NCI-H1436 treated with DMSO at 0.1 percent for 48 hours (cell line): ENCODE results near the gene AOAH.
"Not testable (repeated sequence)": the region's sequence is repeated elsewhere in the genome, so short reads cannot be mapped to it uniquely, and the experiment has no call there.

Experiments
- DNase-seq: peaks from one replicate; lab custom pipeline; 2025; lab: John Stamatoyannopoulos, UW

The AOAH gene

DNA sequence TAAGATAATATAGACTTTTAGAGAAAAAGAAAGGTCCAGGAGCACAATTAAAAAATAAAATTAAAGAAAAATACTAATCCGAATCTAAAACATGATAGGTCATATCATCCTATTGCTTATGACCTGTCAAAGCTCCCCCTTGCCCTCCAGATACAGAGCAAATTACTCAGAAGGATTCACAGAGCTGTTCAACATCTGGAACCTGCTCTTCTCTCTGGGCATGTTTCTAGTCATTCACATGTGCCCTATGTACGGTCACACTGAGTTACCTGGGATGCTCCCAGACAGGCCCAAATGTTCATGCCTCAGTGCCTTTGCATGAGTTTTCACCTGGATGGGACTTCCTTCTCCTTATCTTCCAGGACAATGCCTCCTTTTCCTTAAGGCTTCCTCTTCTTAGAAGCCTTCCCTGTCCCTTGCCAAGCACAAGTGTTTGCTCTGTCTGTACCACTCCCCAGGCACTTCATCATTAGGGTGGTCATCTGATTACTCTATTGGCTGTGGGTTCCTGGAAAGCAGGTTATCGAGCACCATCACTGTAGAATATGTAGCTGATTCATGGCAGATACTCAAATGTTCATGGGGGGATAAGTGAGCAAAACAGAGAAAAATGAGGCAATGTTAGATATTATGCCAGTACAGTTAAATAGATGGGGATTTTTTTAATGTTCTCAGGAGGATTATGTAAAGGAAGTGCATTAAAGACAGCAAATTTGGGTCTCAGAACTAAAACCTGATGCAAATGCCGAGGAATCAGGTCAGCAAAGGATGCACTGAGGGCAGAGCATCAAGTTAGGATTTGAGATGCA lies 12.0 kb upstream of the AOAH start:
- DNase-seq, result no peak

DNA sequence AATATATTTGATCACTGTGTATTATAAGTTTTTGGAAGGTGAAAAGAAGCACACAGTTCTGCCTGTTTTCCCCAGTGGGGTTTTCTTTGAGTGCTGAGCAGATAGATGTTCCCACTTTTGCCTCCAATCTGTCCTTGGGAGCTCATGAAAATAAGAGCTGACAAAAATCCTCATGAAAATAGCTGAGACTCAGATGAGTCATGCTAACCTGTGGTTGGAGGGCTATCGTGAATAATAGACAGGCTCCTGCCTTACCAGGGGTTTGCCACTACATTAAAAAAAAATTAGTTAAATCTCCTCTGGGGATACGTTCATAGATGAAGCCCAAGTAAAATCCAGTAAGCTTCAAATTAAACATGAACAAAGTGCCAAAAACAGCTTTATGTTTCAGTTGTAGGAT lies 10.9 kb upstream of the AOAH start:
- no peak for DNase-seq

DNA sequence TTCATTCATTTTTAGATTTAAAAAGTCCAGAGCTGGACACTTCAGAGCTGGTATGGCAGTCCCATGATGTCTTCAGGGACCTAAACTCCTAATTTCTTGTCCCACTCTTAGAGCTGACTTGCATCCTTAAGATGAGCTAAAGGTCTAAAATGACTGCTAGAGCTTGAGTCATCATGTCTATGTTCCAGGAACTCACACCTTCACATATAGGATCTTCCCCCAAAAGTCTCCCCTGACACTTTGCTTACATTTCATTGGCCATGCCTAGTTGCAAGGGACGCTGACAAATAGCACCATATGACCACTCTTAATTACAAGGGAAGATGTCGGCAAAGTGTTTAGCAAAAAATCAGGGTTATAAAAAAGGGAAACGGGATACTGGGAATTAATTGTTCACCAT lies 10.4 kb upstream of the AOAH start:
- DNase-seq, result no peak

- no peak for DNase-seq
These were observed 9.1 kb upstream of the AOAH start for GRCh38 chr7:36733411-36733810.

DNA sequence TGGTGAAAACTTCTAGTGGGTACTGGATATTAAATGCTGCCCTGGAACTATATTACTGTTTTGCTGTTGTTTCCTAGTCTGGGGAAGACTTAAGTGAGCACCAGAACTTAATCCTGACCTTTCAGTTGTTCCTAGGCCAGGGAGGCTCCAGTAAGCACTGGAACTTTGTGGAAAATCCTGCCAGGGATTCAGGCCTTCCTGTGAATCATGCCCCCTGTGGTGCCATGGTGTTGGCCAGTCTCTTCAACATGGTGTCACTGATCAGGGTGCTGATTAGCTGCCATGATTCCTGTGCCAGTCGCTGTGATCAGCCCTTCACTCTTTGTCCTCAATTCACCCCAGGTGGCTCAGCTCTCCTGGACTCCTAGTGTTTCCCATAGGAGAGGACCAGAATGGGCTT lies 8.5 kb upstream of the AOAH start:
- no peak for DNase-seq

DNA sequence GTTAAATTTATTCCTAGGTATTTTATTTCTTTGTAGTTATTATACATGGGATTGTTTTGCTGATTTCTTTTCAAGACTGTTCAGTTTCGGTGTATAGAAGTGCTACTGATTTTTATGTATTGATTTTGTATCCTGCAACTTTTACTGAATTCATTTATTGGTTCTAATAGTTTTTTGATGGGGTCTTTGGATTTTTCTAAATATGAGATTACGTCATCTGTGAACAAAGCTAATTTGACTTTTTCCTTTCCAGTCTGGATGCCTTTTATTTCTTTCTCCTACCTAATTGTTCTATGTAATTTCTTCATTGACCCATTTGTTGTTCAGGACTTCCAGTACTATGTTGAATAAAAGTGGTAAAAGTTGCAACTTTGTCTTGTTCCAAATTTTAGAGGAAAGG lies 5.8 kb upstream of the AOAH start:
- DNase-seq, result no peak

DNA sequence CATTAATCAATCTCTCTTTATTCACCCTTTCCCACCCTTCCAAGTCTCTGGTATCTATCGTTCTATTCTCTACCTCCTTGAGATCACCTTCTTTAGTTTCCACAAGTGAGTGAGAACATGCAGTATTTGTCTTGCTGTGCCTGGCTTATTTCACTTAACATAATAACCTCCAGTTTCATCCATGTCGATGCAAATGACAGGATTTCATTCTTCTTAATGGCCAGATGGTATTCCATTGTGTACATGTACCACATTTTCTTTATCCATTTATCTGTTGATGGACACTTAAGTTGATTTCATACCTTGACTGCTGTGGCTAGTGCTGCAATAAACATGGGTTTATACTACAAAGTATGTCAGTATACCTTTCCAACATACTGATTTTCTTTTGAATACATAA lies 3.8 kb upstream of the AOAH start:
- no peak for DNase-seq

GRCh38 chr7:36726806-36727503 lies 2.7 kb upstream of the AOAH start:
- DNase-seq, result no peak

- no peak for DNase-seq
These were observed 2.0 kb upstream of the AOAH start for GRCh38 chr7:36726311-36726710.

GRCh38 chr7:36724996-36725395 lies 702 bp upstream of the AOAH start:
- no peak for DNase-seq

DNA sequence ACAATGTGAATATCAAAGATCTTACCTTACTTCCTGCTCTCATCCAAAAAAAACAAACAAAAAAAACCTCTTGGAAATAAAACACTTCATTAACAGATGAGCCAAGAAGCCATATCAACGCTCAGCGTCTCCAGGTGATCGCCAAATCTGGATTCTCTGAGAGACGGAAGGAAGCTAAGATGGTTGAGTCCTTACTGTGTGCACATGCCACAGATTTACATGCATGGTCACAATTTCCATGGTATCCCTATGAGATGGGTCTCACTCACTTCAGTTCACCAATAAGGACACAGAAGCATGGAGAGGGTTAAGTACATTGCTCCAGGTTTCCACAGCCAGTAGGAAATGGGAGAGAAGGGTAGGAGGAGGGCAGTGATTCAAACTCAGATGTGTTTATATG lies 1.0 kb downstream of the AOAH start:
- no peak for DNase-seq

- DNase-seq, result no peak
These were observed 5.1 kb downstream of the AOAH start for GRCh38 chr7:36719083-36719632.

DNA sequence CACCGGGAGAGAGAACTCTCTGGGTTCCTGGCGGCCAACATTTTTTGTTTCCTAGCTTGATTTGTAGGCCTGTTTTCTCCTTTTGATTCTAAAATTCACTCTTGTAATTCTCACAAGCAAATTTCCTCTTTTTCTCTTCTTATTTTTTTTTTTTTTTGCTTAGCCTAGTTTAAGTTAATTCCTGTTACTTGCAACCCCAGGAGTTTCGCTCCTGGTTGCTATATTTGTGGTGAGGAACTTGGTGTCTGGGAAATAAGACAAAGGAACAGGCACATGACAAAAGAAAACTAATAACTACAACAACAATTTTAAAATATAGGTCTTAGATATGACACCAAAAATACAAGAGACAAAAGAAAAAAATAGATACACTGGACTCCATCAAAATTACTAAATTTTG lies 6.7 kb downstream of the AOAH start:
- DNase-seq, result no peak

DNA sequence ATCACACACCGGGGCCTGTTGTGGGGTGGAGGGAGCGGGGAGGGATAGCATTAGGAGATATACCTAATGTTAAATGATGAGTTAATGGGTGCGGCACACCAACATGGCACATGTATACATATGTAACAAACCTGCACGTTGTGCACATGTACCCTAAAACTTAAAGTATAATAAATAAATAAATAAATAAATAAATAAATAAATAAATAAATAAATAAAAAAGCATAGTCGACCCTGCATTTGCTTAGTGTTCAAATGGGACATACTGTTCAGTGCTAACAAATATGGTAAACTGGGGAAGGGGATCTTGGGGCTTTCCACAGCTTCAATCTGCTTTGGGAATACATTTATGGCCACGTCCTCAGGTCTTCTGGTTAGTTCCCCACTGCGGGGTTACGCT lies 7.5 kb downstream of the AOAH start:
- not testable (repeated sequence) for DNase-seq

GRCh38 chr7:36712015-36712414 lies 12.3 kb downstream of the AOAH start:
- DNase-seq, result no peak

- no peak for DNase-seq
These were observed 13.0 kb downstream of the AOAH start for GRCh38 chr7:36711256-36711655.

DNA sequence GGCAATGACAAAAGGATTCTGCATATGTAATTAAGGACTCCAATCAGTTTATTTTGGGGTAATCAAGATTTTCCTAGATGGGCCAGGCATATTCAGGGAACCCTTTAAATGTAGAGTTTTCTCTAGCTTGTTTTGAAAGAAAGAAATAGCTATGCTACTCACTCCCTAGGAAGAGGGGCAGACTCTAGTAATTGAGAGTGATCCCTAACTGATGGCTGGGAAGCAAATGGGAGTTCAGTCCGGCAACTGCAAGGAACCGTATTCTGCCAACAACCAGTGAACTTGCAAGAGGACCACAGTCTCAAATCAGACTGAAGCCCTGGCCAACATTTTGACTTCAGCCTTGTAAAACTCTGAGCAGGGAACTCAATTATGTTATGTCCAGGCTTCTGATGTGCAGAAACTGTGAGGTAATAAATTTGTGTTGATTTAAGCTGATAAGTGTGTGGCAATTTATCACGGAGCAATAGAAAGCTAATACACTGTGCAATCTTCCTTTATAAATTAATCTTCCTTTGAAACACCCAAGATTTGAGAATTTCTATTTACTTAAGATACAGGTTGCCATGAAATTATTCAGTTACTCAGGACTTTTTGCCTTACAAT lies 14.0 kb downstream of the AOAH start:
- no peak for DNase-seq

- DNase-seq, result no peak
These were observed 15.5 kb downstream of the AOAH start for GRCh38 chr7:36708767-36709166.

DNA sequence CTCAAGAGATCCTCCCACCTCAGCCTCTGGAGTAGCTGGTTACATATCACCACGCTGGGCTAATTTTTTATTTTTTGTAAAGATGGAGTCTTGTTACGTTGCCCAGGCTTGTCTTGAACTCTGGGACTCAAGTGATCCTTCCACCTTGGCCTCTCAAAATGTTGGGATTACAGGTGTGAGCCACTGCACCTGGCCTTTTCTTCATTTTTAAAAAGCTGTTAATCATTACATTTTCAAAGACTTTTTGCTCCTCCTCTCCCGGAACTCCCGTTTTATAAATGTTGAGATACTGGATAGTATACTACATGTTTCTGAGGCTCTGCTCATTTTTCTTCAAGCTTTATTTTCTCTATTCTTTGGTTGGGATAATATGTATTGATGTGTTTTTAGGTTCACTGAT lies 16.4 kb downstream of the AOAH start:
- DNase-seq, result no peak

DNA sequence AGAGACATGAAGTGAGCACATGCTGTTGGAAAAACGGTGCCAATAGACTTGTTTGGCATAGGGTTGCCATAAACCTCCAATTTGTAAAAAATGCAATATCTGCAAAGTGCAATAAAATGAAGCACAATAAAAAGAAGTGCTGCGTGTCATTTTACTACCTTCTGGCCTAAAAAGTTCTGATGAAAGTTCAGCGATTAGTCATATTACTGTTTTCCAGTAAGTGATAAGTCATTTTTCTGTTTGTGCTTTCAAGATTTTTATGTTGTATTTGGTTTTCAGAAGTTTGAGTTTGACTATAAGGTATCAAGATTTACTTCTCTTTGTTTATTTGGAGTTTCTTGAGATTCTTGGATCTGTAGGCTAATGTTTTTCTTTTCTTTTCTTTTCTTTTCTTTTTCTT lies 16.8 kb downstream of the AOAH start:
- no peak for DNase-seq

GRCh38 chr7:36703860-36704259 lies 20.4 kb downstream of the AOAH start:
- not testable (repeated sequence) for DNase-seq

GRCh38 chr7:36692456-36692855 lies 31.8 kb downstream of the AOAH start:
- no peak for DNase-seq

- no peak for DNase-seq
These were observed 32.3 kb downstream of the AOAH start for GRCh38 chr7:36691983-36692382.
